ENCODE measurements around the gene ZDHHC19. TPM values are rescaled to one million over a fixed set of nuclear protein-coding genes. Genes with fewer than 3 reads are reported as not detected.
A peak's percentile ranks its signal among the peaks of the same experiment; 100 is the strongest.
"Not testable (repeated sequence)": the region's sequence is repeated elsewhere in the genome, so short reads cannot be mapped to it uniquely, and the experiment has no call there.

Gene ZDHHC19
- total RNA-seq, 1 experiment from 2014 or later, result not detected

- no peak for DNase-seq (ENCODE audit: low spot score)
Measured at GRCh38 chr3:196225086-196225485, 13.9 kb upstream of the ZDHHC19 start.

- DNase-seq (ENCODE audit: low spot score), result peak; percentile 34
Measured at GRCh38 chr3:196222876-196223595, 11.8 kb upstream of the ZDHHC19 start.

GRCh38 chr3:196220991-196221390 lies 9.8 kb upstream of the ZDHHC19 start:
- no peak for DNase-seq (ENCODE audit: low spot score)

GRCh38 chr3:196220587-196220986 lies 9.4 kb upstream of the ZDHHC19 start:
- DNase-seq (ENCODE audit: low spot score), result no peak

GRCh38 chr3:196219970-196220311 lies 8.7 kb upstream of the ZDHHC19 start:
- DNase-seq (ENCODE audit: low spot score), result no peak

- peak; percentile 19 for DNase-seq (ENCODE audit: low spot score)
Measured at GRCh38 chr3:196219194-196219969, 8.2 kb upstream of the ZDHHC19 start.

- DNase-seq (ENCODE audit: low spot score), result no peak
Measured at GRCh38 chr3:196218155-196218712, 7.0 kb upstream of the ZDHHC19 start.

- DNase-seq (ENCODE audit: low spot score), result no peak
Measured at GRCh38 chr3:196217307-196218154, 6.3 kb upstream of the ZDHHC19 start.

GRCh38 chr3:196216681-196217211 lies 5.5 kb upstream of the ZDHHC19 start:
- DNase-seq (ENCODE audit: low spot score), result no peak

GRCh38 chr3:196216089-196216564 lies 4.9 kb upstream of the ZDHHC19 start, which contains the start of gene SLC51A:
Gene SLC51A, plus strand, starts transcription at chr3:196216534. Its CDS starts 179 bp downstream, at chr3:196216713.
- DNase-seq (ENCODE audit: low spot score), result peak; percentile 12

GRCh38 chr3:196215493-196216020 lies 4.4 kb upstream of the ZDHHC19 start:
- DNase-seq (ENCODE audit: low spot score), result no peak

- no peak for DNase-seq (ENCODE audit: low spot score)
Measured at GRCh38 chr3:196214783-196215441, 3.7 kb upstream of the ZDHHC19 start.

GRCh38 chr3:196209944-196210672 lies 1.1 kb downstream of the ZDHHC19 start:
- DNase-seq (ENCODE audit: low spot score), result not testable (repeated sequence)

- no peak for DNase-seq (ENCODE audit: low spot score)
Measured at GRCh38 chr3:196208942-196209695, 2.1 kb downstream of the ZDHHC19 start.

- DNase-seq (ENCODE audit: low spot score), result no peak
Measured at GRCh38 chr3:196207833-196208607, 3.2 kb downstream of the ZDHHC19 start.

GRCh38 chr3:196207159-196207832 lies 3.9 kb downstream of the ZDHHC19 start:
- no peak for DNase-seq (ENCODE audit: low spot score)

- DNase-seq (ENCODE audit: low spot score), result not testable (repeated sequence)
Measured at GRCh38 chr3:196205442-196206205, 5.6 kb downstream of the ZDHHC19 start.

All from HT-29 (cell line).